HG03571 (cell line): ENCODE data around the gene CNTNAP2.

Experiments used
- ATAC-seq: cut with Tn5 transposase; IDR thresholded peaks from one replicate; pipeline ENCODE4 v1.9.1; 2021; ENCODE audit not compliant: unreplicated experiment

CNTNAP2 gene

DNA sequence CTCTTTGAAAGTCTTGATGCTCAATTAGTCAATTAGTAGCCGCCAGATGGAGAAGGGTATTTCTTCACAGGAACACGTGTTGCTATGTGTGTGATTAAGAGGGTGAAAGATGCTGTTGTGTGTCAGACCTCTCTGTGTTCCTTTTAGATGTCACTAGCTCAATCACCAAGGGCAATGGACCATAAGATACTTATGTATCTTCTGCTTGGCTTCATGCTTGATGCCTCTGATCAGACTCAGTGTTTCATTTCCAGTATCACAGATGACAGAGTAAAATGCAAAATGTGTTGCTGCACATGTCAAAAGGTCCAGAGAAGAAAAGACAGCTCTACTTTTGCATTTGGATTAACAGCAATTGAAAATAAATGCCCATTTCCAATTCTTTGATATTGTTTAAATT lies 865.9 kb downstream of the CNTNAP2 start:
- no peak for ATAC-seq

DNA sequence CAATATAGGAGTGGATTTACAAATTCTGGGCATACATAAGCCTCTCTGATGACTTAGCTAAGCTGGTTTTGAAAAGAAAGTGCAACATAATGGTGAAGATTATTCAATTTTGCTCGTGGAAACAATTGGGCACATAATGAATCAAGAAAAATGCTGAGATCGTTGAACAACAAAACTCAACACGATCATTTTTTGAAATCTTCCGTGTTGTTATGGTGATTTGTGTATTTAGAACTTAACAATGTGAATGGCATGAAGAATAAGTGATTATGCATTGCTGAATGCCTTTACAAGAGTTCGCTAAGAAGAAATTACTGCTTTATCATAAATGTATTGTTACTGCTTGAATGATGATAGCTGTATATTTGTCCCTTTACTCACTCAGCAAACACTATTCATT lies 875.0 kb downstream of the CNTNAP2 start:
- ATAC-seq, result no peak

DNA sequence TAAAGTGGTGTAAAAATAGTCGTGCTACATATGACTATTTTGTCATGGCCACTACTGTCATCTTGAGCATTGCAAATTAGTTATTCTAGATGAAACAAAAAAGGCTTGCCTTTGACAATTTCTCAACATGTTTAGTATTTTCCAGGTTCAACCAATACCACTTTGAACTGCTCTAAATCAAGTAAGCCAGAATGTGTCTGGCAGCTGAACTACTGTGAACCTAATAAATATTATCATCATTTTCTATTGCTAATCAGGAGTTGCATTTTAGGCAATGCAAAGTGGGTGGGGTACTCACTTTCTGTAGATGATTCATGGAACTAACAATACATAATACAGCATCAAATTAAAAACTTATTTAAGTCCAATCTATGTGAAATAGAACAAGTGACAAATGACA lies 877.2 kb downstream of the CNTNAP2 start:
- ATAC-seq, result no peak

DNA sequence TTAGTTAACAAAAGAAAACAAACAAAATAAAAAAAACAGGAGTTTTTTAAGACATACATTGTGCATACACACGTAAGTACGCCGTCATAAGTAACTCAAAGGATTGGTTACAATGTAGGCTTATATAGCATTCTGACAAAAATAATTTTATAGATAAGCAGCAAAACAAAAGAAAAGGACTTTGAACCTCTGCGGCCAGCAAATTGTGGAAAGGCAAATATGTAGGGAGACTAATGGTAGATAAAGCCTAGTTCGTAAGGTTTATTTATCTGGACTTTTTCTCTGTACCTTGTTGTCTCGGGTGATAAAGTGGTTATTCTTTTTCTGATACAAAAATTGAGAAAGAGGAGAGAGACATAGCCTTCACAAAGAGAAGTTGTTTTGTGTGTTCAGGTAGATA lies 891.9 kb downstream of the CNTNAP2 start:
- ATAC-seq, result no peak

DNA sequence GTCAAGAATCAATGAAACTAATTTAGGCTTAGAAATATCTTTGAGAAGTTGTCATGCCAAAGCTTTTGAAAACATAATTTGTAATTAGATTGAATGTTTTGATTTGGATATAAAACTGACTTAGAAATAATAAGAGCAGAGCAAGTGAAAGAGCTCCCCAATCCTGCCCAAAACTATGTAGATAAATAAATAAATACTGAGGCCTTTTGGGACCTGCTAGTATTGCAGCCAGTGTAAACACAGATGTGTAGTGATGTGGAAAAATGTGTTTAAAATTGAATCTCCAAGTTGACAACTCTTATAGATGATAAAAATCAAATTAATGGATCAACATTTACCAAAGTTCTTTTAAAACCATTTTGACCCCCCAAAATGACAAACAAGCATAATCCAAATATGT lies 896.1 kb downstream of the CNTNAP2 start:
- ATAC-seq, result no peak

DNA sequence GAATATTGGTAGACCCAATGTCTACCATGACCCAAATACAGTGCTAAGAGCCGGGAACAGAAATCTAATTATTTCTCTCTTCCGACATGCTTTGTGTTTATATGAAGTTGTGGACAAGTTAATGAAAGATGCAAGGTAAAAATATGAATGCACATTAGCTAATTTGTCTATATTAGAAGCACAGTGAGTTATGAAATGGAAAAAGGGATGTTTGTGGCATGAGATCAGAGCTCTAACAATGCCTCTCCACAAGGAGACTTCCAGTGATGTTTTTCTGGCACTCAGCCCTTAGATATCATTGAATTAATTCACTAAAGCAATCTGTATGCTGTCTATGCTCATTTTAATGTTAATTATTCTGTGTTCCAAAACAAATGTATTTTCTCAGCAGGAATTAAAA lies 897.2 kb downstream of the CNTNAP2 start:
- no peak for ATAC-seq

DNA sequence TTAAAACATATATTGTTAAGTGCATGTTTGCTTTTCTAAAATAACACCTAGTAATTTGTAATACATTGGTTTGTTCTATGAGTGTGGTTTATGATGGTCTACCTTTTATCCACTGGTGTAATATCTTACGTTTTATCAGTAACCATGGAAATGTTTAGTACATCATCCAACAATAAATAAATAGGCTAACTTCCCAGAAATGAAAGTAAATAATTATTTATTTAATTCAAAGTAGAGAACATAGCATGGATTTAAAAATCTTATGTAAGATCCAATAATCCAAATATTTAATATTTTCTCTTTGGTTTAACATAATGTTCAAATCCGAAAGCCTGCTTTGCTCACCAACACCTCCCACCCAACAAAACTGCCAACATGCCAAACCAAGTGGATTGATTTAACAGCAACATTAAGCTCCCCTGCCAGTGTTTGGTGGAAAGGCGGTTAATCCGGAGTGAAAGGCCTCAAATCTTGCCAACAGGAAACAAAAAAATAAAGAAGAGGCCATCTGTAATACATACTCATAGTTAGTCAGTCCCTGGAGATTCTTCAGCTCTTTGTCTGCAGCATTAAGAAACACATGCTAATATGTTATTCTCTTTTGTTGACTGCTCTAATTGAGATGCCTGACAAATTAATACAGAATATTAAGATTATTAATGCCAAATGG lies 897.8 kb downstream of the CNTNAP2 start:
- no peak for ATAC-seq

DNA sequence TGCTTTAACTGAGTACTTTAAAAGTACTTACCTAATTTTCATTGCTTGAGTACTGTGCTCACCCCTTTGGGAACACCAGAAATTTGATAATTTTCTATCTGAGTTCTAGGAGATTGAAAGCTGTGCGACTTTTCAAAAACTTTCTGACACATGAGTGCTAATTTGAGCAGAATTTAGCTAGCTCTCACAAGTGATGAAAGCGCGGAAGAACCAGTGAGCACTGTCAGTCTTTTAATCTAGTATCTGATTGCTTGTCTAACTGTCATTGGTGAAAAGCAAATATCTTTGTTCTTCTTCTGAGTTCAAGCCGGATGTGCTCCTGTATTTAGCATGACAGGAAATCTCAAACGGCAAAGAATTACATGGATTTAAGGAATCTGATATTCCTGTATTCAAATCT lies 899.4 kb downstream of the CNTNAP2 start:
- ATAC-seq, result no peak

DNA sequence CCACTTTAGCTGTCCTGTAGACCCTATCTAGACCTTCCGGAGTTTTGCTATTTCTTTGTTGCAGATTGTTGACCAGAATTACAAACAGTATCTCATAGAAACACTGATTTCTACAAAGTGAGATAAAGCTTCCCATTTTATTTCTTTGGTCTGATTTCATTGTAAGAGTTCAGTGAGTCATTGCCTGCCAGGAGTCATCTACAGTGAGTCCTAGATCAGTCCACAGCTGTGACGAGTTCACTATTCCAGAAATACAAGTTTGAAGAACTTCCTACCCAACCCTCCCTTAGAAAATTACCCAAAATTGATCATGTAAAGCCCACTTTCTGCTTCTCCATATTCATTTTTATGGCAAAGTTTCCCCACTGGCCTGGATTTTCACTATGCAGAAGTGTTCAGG lies 905.5 kb downstream of the CNTNAP2 start:
- no peak for ATAC-seq

DNA sequence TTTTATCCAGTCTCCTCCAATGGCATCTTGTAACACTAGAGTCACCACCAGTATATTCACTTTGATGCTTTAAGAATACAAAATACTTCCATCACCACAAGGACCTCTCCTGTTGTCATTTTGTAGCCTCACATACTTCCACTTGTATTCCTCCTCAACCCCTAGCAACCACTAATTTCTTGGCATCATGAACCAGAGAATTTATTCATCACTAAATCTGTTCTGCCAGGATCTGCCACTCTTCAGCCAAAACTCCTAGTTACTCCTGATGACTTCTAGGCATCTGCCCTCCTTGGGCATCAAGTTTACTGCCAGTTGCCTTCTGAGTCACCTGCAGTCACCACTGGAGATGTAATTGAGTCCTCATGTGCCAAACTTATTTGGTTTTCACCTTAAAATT lies 906.8 kb downstream of the CNTNAP2 start:
- no peak for ATAC-seq

DNA sequence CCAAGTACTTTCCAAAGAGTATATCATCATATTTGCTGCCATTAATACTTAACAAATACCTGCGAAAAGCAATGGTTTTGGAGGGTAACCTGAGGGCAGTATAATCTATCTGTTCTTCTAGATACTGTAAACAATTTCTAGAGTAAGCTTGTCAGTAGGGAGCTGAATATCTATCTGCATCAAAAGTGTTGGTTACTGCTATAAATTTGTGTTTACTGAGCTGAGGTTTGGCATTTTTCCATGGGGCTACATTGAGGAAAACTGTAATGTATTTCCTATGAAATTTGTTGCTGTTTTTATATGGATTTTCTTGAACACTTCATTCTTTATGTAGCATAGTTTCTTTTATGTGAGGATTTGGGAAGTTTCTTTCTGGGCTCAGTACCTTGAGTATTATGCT lies 913.4 kb downstream of the CNTNAP2 start:
- ATAC-seq, result no peak

DNA sequence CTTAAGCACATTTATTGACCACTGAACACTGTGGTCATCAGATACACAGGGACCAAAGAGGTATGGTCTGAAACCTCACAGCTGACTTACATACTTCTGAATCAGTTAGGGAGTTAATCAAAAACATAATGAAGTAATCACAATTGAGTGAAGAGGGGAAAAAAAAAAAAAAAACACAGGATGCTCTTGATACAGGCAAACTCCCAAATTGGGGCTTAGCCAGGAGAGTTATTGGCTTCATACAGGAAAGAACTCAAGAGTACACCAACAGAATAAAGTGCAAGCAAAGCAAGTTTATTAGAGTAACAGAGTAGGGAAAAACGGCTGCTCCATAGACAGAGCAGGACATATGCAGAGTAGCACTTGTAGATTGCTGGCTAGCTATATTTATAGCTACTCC lies 917.0 kb downstream of the CNTNAP2 start:
- ATAC-seq, result no peak

DNA sequence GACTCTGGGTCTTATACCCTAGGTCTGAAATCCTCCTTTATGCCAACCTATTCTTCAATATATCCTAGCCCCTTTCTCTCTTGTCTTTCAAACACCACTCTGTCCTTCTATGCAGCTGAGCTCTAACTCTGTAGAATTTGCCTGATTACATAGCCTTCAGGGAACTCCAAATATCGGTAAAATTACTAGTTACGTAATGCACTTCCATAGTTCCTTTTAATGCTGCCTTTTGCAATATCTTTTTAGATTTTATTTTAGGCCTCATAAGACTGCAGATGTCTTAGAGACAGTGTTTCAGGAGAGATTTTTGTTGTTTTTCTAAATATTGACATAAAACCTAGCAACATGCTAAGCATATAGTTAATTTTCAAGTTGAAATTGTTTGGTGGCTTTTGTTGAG lies 924.8 kb downstream of the CNTNAP2 start:
- no peak for ATAC-seq

DNA sequence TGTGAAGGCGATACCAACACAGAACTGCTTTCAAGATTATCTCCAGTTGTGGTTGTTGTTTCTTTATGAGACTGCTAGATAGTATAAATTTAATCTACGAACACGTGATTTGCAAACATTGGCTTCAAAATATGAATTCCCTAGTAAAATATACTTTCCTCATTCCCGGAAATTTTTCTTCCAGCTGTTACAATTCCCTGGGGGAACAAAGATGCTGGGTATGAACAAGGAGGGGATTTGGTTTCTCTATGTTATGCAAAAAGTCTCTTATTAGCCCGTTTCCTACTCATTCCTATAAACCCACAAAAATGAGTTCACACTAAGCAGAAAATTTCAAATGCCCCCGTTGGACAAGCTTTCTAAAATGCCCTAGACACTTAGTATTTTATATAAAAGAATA lies 928.3 kb downstream of the CNTNAP2 start:
- no peak for ATAC-seq

DNA sequence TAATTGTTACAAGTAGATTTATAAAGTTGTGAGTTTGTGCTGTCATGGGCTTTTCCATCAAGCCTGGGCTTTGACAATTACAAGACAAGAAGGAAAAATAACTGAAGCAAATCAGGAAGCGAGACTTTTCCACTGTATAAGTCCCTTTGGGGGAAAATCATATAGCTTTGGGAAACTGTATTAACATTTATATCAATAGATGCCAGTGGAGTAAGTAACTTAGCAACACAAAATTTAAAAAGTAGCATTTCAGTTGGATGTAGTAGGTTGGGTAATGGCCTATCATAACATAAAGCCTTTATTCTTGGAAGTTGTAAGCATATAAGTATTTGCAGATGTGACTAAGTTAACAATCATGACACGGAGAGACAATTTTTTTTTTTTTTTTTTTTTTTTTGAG lies 931.1 kb downstream of the CNTNAP2 start:
- no peak for ATAC-seq

DNA sequence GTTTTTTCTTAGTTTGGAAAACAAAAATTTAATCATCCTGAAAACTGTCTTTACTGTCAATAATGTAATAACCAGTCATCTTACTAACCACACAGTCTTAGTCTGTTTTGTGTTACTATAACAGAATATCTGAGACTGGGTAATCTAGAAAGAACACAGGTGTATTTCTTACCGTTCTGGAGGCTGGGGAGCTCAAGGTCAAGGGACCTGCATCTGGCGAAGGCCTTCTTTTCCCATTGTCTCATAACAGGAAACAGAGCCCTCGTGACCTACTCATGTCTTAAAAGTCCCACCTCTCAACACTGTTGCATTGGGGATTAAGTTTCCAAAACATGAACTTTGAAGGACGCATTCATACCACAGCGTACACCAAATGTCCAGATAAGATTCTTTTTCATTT lies 932.3 kb downstream of the CNTNAP2 start:
- no peak for ATAC-seq

DNA sequence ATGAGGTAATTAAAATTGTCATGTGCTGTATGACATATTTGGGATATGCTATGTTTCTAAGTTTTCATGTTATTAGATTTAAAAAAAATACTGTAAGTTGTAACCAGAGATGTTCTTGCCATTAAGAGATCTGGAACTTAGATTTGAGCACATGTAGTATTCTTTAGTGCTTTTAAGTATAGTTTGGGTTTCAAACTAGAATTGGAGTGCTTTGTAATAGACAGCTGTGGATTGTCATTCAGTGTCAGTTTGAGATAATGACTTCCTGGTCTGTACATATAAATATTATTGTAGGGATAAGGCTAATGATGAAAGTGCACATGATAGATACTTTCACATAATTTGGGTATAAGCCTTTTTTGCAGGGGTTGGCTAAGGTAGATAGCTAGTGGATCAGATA lies 936.2 kb downstream of the CNTNAP2 start:
- ATAC-seq, result no peak

DNA sequence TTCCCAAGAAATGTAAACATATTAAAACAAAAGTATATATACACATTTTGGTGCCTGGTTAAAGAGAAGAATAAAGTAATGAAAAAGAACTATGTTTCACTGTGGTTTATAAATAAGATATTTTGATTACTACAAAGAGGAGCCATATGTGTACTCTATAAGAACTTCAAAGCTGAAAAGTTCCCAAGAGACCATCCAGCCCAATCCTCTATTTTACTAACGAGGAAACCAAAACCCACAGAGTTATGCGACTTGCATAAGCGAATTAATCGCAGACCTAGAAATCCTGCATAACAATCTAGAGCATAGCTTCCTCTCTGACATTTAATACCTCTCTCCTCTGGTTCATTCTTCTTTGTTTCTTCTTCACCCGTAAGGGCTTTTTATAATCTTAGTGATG lies 937.1 kb downstream of the CNTNAP2 start:
- no peak for ATAC-seq

DNA sequence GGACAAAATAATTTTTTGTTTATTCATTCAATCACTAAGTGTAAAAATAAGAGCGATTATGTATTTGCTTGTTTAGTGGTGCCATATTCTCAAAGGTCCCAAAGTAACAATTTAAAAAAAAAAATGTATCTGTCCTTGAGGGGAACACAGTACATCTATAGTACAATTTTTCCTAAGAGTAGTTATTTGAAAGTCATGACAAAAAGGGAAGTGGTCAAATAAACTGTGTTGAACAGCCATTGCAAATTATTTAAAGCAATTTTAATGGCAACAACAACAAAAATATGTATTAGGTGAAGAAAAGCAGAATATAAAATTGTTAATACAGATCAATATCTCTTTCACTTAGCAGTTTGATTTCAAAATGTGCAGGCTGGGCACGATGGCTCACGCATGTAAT lies 943.5 kb downstream of the CNTNAP2 start:
- no peak for ATAC-seq

DNA sequence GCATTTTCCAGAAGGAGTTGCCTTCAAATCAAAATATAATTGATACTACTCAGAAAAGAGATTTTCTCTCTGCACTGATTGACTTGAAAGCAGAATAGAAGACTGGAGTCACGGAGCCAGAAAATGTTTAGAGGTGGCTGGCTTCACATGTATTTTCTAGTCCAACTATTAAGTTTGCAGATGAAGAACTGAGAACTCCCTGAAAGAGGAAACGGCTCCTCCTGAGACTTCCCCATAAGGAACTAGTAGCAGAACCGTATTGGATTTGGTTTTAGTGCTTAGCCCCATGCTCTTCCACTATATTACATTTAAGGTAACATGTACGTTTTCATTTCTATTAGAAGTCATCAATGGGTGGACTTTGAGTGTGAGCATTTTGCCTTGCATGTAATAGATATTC lies 946.3 kb downstream of the CNTNAP2 start:
- no peak for ATAC-seq

DNA sequence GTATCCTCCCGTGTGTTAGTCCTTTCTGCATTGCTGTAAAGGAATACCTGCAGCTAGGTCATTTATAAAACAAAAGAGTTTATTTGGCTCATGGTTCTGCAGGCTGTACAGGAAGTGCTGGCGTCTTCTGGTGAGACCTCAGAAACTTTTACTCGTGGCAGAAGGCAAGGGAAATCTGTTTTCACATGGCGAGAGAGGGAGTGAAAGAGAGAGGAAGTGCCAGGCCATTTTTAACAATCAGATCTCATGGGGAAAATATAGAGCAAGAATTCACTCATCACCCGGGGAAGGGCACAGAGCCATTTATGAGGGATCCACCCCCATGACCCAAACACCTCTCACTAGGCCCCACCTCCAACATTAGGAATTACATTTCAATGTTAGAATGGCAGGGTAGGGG lies 952.2 kb downstream of the CNTNAP2 start:
- no peak for ATAC-seq

DNA sequence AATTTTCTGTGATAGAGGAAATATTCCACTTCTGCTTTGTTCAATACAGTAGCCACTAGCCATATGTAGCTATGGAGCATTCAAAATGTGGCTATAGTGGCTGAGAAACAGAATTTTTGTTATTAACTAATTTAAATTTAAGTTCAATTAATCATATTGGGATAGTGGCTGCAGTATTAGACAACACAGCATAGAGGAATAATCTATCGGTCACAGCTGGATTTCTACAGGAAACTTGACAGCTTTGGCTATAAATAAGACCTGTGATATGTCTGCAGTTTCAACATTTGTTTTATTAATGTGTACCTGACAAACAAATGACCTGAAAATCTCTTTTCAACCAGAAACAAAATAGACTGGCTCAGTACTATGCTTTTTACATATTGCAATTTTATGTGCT lies 953.2 kb downstream of the CNTNAP2 start:
- no peak for ATAC-seq

DNA sequence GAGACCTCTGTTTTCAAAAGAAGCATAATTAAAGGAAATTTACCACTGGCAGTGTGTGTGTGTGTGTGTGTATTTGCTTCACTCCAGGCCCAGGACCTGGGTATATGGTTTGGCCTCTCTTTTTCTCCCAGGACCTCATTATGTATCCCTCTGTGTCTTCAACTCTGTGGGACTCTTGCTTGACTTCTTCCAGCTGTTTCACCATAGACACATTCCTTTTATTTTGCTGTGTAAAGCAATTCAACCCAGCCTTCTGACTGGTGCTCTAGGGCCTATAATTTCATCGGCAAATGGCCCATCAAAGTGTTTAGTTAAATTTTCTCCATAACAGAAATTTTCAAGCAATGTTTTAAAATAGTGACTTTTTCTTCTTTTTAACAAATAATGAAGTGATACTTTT lies 954.3 kb downstream of the CNTNAP2 start:
- ATAC-seq, result no peak

DNA sequence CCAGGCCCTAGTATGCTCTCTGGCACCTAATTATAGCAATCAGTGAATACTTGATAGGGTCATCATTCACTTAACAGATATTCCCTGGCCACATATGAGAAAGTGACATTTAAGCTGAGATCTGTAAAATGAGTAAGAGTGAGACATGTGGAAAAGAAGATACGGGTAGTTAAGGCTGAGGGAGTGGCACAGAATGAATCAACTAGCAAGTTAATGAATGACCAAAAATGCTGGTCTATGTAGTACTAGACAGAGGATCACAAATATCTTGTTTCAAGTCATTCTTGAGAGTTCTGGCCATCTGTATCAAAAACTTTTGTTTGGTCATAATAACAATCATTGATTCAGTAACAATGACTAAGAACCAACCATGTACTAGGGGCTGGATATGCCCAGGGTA lies 954.9 kb downstream of the CNTNAP2 start:
- no peak for ATAC-seq
